DOHH2 (cell line): ENCODE results near the gene ATOH7.

Experiments used
- H3F3A ChIP-seq: fragments of 200-600 bp; sonication (generic), shearing (Covaris generic); 2 replicates; pipeline ENCODE4 v1.6.0; 2016; ENCODE audit warnings: antibody characterized with exemption, mild to moderate bottlenecking; ENCODE audit not compliant: control insufficient read depth, insufficient read depth
- H3K27ac ChIP-seq: fragments of 200-600 bp; sonication (generic); 2 replicates; pipeline ENCODE4 v1.5.1; 2014; ENCODE audit warnings: low read depth, mild to moderate bottlenecking, low read length, moderate library complexity
- H3K27me3 ChIP-seq: fragments of 200-600 bp; sonication (generic); 2 replicates; pipeline ENCODE4 v1.6.1; 2014; ENCODE audit warnings: mild to moderate bottlenecking, low read length, mixed read lengths; ENCODE audit not compliant: control insufficient read depth
- H3K36me3 ChIP-seq: fragments of 200-600 bp; sonication (generic); 2 replicates; pipeline ENCODE4 v1.6.1; 2014; ENCODE audit warnings: mild to moderate bottlenecking, low read length, moderate library complexity, mixed read lengths; ENCODE audit not compliant: control insufficient read depth
- H3K4me1 ChIP-seq: fragments of 200-600 bp; sonication (generic); 2 replicates; pipeline ENCODE4 v1.6.1; 2014; ENCODE audit warnings: mild to moderate bottlenecking, low read length, mixed read lengths; ENCODE audit not compliant: control insufficient read depth
- H3K4me2 ChIP-seq: fragments of 200-600 bp; sonication (generic); 2 replicates; pipeline ENCODE4 v1.6.0; 2014; ENCODE audit warnings: mild to moderate bottlenecking, low read length, moderate library complexity
- H3K4me3 ChIP-seq: fragments of 200-600 bp; sonication (generic); 2 replicates; pipeline ENCODE4 v1.5.1; 2014; ENCODE audit warnings: mild to moderate bottlenecking, low read length, mixed read lengths
- H3K79me2 ChIP-seq: fragments of 200-600 bp; sonication (generic); 2 replicates; pipeline ENCODE4 v1.6.1; 2014; ENCODE audit warnings: mild to moderate bottlenecking, low read length, mixed read lengths; ENCODE audit not compliant: control insufficient read depth
- H3K9me2 ChIP-seq: fragments of 200-600 bp; sonication (generic); replicated peaks from 2 replicates; pipeline ENCODE4 v1.6.1; 2014; ENCODE audit warnings: mild to moderate bottlenecking, low read length, mixed read lengths; ENCODE audit not compliant: control insufficient read depth
- H3K9me3 ChIP-seq: fragments of 200-600 bp; sonication (generic); 2 replicates; pipeline ENCODE4 v1.6.1; 2014; ENCODE audit warnings: antibody characterized with exemption, low read length, mixed read lengths; ENCODE audit not compliant: control insufficient read depth, insufficient read depth
- H4K20me1 ChIP-seq: fragments of 200-600 bp; sonication (generic); 2 replicates; pipeline ENCODE4 v1.6.0; 2014; ENCODE audit warnings: low read depth, mild to moderate bottlenecking, antibody characterized with exemption, low read length, moderate library complexity; ENCODE audit not compliant: control insufficient read depth, insufficient read depth
- CTCF ChIP-seq: fragments of 200-600 bp; sonication (generic); IDR thresholded peaks from one replicate; pipeline ENCODE4 v1.5.1; 2014; ENCODE audit warnings: antibody characterized with exemption, mild to moderate bottlenecking, low read depth, low read length; ENCODE audit not compliant: poor library complexity, severe bottlenecking
- EZH2phosphoT487 ChIP-seq: fragments of 200-600 bp; sonication (generic); IDR thresholded peaks from 2 replicates; pipeline ENCODE4 v1.6.1; 2017; ENCODE audit warnings: borderline replicate concordance, mild to moderate bottlenecking, antibody characterized with exemption, low read length, moderate library complexity, mixed read lengths

The ATOH7 gene

GRCh38 chr10:68184546-68184945 is 47.4 kb downstream of the ATOH7 start:
- Histone ChIP-seq H3K27ac (no peak overlapping the region), H4K20me1 (no peaks in the 10 kb centered on the region), H3K79me2 (no peaks in the 10 kb centered on the region), H3K4me3 (no peak overlapping the region), H3K4me2 (no peak overlapping the region), H3K9me2 (no peaks in the 10 kb centered on the region), H3K4me1 (no peaks in the 10 kb centered on the region), H3K9me3 (no peaks in the 10 kb centered on the region), H3K36me3 (no peaks in the 10 kb centered on the region), H3K27me3 (peaks cover 8% of the 10 kb centered on the region; the same call in 1 of the 2 replicates), H3F3A (no peaks in the 10 kb centered on the region)
- no peak for TF ChIP-seq CTCF
- TF ChIP-seq EZH2phosphoT487: no peak
